Activated CD4-positive, alpha-beta T cell treated with anti-CD3 and anti-CD28 coated beads, Interleukin-2, amount 50 U/mL, for 24 hours (primary cell): ENCODE measurements around the gene PRKN.

Source experiments
- DNase-seq, 2 donors: peaks; one replicate each; pipeline ENCODE4 v3.0.0-alpha.2; 2020; ENCODE audit warnings: low read depth in 1 of 2, low spot score in 1 of 2

The PRKN gene

DNA sequence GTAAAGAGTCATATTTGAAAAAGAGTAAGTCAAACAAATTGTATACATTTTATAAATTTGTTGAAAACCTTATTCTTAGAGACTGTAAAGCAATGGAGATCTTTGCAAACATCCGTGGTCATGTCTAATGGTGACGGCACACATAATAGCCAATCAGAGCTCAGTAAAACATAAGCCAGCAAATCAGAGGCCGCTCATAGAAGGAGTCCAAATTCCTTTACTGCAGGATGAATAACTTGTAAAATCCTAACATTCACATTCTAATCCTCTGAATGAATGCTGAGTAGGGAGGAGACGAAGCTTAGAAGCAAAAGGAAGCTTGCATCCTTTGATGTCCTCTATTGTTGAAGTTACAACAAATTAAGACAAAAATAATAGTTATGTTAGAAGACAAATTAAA lies 401.7 kb downstream of the PRKN start:
- no peak for DNase-seq

- DNase-seq = no peak
These were observed 402.5 kb downstream of the PRKN start for GRCh38 chr6:162325051-162325450.

DNA sequence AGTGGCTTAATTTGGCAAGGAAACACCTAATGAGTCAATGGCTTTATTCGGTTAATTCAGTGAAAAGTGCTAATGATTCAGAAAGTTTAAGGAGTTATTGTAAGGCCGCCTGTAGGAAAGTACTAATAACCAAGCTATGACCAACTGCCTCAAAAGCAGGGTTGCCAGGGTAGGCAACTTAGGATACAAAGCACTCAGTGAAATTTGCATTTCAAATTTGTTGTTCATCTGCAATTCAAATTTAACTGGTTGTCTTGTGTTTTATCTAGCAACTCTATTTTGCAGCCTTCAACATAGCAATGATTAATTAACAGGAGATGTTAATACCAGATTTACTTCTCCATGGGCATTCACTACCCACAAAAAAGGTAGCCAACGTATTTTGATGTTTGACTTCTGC lies 412.3 kb downstream of the PRKN start:
- DNase-seq = no peak

- no peak for DNase-seq
These were observed 413.5 kb downstream of the PRKN start for GRCh38 chr6:162313922-162314660.

GRCh38 chr6:162307865-162308264 lies 419.7 kb downstream of the PRKN start:
- no peak for DNase-seq

DNA sequence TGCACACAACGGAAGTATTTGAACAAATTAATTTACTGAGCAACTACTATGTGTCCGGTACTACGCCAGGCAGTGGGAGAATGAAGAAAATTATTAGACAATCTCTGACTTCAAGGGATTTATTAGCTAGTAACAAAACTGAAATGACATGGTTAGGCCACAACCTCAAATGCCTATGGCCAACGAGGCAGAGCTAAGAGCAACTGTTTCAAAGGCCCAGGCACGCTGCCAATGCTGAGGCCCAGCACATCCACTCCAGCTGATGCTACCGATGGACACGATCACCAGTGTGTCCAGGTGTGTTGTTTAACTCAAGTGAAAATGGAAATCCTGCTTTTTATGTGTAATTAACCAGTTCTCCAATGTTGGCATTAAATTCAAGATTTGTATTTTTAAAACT lies 420.9 kb downstream of the PRKN start:
- no peak for DNase-seq

- DNase-seq = no peak
These were observed 426.4 kb downstream of the PRKN start for GRCh38 chr6:162301128-162301527.

GRCh38 chr6:162294029-162294428 lies 433.5 kb downstream of the PRKN start:
- DNase-seq = no peak

GRCh38 chr6:162292915-162293314 lies 434.7 kb downstream of the PRKN start:
- DNase-seq = no peak

GRCh38 chr6:162290846-162291465 lies 436.6 kb downstream of the PRKN start:
- no peak for DNase-seq

DNA sequence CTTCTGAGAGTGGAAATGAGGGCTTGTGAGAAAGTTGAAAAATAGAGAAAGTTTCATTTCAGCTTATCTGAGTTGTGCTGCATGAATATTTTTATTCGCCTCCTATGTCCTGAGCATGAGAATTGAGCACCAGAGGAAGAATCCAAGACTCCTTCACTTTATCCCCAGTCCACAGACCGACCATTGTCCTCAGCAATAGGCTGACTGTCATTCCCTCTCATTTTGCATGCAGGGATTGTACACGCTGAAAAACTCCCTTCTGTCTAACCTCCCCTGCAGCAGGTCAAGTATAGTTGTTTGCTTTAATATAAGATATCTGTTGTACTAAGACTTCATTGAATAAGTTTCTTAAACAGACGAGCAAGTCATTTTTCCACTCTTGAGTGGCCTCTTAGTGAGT lies 437.6 kb downstream of the PRKN start:
- no peak for DNase-seq

GRCh38 chr6:162273986-162274385 lies 453.6 kb downstream of the PRKN start:
- no peak for DNase-seq

- no peak for DNase-seq
These were observed 455.6 kb downstream of the PRKN start for GRCh38 chr6:162271922-162272321.

DNA sequence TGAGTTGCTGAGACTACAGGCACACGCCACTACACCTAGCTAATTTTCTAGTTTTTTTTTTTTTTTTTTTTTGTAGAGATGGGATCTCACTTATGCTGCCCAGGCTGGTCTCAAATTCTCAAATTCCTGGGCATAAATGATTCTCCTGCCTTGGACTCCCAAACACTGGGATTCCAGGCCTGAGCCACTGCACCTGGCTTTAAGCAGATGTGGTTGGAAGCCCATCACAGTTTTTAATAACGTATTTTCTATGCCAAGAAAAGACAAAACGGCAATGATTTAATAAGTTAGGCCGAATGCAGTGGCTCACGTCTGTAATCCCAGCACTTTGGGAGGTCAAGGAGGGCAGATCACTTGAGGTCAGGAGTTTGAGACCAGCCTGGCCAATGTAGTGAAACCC lies 456.6 kb downstream of the PRKN start:
- no peak for DNase-seq

GRCh38 chr6:162267641-162268040 lies 459.9 kb downstream of the PRKN start:
- DNase-seq = no peak

GRCh38 chr6:162267126-162267525 lies 460.4 kb downstream of the PRKN start:
- no peak for DNase-seq

DNA sequence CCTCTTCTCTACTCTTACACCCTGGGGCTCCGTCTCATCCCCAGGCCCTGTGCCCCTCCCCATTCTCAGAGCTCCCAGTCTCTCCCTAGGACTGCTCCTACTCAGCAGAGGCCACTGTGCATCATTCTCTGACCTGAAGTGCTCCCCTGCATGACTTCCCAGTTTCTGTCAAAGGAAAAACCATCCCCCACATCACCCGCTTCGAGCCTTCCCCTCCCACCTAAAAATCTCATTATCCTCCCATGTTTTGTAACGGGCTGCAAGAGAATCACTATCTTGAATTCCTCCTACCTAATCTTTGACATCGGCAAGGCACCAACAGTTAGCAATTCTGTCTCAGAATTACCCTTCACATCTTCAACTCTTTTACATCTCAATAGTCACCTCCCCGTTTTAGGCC lies 463.0 kb downstream of the PRKN start:
- no peak for DNase-seq

DNA sequence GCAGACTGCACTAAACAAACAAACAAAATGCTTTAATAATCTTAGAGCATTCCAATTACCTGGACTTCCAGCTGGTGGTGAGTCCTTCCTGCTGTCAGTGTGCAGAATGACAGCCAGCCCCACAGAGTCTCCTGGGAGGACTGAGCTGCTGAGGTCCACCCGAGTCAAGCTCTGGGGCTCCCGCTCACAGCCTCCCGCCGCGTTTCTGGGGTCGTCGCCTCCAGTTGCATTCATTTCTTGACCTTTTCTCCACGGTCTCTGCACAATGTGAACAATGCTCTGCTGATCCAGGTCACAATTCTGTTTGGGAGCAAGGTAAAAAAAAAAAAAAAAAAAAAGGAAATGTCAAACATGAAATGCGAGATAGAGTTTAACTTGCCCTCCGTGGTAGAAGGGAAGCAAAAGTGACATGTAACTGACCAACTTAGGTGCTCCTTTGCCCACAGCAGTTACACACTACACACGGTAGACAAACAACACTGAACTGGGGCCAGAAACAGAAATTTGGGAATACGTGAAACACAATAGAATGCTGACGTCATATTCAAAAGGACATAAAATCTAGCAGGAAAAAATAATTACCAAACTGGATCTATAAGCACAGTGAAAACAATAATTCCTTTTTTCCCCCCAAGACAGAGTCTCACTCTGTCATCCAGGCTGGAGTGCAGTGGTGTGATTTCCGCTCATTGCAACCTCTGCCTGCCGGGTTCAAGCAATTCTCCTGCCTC lies 464.9 kb downstream of the PRKN start:
- DNase-seq = no peak

DNA sequence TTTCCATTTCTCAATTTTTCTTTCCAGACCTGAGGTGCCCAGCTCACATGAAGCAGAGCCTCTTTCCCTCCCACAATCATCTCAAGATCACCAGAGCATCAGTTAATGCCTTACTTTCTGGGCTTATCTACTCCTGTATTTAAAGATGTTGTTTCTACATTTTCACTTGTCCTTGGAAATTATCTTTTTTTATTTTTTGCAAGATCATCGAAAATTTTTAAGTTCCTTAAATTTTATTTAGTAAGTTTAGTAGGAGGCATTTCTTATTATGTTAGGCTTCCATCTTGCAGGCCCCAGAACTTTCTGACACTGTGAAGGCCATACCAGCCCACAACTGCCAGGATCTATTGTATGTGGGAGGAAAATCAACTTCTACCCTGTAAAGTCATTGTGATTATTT lies 466.0 kb downstream of the PRKN start:
- no peak for DNase-seq

GRCh38 chr6:162260027-162260426 lies 467.5 kb downstream of the PRKN start:
- no peak for DNase-seq

- no peak for DNase-seq
These were observed 468.9 kb downstream of the PRKN start for GRCh38 chr6:162258647-162259046.

DNA sequence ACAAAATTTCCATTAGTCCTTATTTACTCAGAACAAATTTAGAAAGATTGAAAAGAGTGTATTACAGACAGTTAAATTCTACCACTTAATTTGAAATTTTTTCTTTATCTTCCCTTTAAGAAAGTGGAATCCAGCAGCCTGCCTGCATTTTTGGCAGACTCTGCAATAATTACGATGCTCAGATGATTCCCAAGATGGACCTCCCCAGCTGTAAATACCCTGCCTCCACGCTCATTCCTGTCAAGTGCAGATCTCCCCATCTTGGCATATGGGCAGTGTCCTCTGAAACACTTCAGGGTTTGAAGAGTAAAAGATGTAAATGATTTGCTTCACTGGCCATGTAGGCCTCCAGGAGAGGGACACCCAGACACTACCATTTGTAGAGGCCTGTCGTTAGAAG lies 471.2 kb downstream of the PRKN start:
- DNase-seq = no peak
